Pulmonary artery endothelial cell (primary cell): Measurements from ENCODE around the gene SARS1. TPM values are rescaled to one million over a fixed set of nuclear protein-coding genes. Genes with fewer than 3 reads are reported as not detected.
"Not testable (repeated sequence)": the region's sequence is repeated elsewhere in the genome, so short reads cannot be mapped to it uniquely, and the experiment has no call there.

Experiments
- DNase-seq: peaks from one replicate; pipeline ENCODE4 v3.0.0-alpha.2; 2011; ENCODE audit warnings: low read depth, low spot score
- total RNA-seq: library from RNA; depleted of rRNA; stranded (reverse); fragments of >200 nt; gene quantifications from 2 replicates; pipeline ENCODE4 v1.2.3, GENCODE V29; 2014

SARS1 gene, protein sequence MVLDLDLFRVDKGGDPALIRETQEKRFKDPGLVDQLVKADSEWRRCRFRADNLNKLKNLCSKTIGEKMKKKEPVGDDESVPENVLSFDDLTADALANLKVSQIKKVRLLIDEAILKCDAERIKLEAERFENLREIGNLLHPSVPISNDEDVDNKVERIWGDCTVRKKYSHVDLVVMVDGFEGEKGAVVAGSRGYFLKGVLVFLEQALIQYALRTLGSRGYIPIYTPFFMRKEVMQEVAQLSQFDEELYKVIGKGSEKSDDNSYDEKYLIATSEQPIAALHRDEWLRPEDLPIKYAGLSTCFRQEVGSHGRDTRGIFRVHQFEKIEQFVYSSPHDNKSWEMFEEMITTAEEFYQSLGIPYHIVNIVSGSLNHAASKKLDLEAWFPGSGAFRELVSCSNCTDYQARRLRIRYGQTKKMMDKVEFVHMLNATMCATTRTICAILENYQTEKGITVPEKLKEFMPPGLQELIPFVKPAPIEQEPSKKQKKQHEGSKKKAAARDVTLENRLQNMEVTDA
- 232 and 251 TPM in 2 replicates for total RNA-seq

DNA sequence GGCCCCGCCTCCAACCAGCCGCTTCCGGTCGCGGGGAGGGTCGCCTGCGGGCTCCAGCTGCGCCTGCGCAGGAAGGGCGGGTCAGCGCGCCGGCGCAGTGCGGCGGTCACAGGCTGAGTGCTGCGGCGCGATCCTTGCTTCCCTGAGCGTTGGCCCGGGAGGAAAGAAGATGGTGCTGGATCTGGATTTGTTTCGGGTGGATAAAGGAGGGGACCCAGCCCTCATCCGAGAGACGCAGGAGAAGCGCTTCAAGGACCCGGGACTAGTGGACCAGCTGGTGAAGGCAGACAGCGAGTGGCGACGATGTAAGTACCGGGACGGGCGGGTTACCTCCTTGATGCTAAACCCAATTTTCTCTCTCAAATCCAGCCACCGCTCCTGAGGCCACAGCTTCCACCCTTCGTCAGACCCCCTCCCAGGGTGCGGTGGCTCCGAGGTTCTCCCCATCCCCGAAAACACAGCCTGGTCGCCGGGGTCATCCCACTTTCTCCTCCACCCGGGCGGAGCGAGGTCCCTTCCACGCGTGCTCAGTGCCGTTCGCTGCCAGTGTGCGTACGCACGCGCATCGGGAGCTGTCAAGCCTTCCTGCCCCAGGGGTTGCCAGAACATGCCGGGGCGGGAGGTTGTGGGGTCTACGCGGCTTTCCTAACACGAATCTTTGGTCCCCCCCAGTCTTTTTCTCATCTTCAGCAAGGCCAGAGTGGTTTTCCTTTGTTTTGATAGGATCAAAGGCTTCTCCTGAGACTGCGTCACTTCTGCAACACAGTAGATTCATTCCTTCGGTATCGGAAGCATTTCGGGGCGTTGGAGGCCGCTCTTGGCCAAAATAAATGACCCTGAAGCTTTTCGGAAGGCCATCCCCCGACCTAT is at the start of gene SARS1:
Gene SARS1, plus strand, starts transcription at position 95 of the 870 bp plus-strand sequence. Its CDS starts 75 bp downstream, at position 170.
- DNase-seq: no peak

DNA sequence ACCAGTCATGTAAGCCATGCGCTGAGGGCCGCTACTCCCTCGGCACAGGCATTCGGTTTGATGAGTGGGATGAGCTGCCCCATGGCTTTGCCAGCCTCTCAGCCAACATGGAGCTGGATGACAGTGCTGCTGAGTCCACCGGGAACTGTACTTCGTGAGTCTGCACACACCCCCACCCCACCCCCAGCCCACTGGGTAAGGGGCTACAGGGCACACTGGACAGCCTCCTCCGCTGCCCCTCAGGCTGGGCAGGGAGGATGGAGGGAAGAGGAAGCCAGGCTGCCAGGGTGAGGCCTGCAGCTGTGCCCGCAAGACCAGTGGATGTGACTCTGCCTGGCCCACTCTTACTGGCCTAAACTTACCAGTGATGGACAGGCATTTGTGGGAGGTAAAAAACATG is 49.2 kb upstream of the SARS1 start:
- DNase-seq: no peak

DNA sequence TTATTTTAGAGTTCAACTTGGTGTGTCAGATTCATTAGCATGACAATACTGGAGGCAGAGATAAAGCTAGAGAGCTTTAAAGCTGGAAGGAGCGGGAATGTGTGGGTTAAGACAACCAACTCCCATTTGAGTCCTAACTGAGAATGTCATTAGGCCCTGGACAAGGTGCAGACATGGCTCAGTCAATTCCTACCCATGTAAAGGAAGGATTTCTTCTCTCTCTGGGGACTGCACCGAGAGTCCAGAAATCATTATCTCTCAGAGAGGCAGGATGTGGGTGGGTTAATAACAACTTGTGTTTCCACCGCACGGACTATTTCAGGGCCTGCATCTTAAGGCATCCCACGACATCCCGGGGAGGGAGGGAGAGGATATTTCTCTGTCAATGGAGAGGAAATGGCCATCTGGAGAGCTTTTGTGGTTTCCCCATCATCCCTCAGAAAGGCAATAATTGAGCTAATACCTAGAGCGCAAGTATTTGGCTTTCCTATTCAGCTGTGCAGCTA is 46.7 kb upstream of the SARS1 start:
- no peak for DNase-seq

DNA sequence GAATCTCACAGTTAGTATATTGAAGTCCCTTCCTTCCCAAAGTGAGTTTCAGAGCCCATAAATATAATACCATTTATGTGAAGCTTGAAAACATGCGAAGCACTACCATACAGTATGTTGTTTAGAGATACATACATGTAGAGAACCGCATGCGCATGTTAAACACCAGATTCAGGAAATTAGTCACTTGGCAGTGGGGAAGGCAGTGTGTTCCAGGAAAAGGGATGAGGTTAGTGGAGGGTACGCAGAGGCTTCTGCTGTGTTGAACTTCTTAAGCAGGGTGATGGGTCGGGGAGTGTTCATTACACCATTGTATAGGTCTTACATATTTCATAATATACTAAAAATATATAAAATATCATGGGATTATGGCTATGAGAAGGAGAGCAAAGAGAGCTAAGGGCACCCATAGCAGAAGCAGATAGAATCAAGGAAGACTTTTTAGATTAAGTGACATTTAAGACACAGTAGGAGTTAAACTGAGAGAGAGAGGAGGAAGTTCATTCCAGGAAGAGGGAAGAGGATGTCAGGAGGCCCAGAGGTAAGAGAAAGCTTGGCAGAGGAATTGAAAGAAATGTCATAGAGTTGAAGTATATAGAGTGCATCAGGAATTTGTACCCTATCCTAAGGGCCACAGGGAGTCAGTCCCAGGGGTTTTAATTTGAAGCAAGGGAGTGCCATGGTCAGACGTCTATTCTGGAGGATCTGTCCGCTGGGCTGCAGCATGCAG is 43.5 kb upstream of the SARS1 start:
- peak; percentile 30 for DNase-seq

DNA sequence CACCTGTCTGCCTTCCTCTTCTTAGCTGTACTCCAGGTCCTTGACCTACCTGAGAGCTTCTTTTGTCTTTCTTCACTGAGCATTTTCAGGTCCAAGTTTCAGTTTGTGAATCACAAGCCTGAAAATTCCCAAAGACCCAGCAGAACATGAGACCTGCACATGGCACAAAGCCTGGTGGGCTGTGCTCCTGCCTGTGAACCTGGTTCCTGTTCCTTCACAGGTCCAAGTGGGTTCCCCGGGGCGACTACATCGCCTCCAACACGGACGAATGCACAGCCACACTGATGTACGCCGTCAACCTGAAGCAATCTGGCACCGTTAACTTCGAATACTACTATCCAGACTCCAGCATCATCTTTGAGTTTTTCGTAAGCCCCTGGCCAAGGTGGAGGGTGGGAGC is 42.1 kb upstream of the SARS1 start:
- no peak for DNase-seq

DNA sequence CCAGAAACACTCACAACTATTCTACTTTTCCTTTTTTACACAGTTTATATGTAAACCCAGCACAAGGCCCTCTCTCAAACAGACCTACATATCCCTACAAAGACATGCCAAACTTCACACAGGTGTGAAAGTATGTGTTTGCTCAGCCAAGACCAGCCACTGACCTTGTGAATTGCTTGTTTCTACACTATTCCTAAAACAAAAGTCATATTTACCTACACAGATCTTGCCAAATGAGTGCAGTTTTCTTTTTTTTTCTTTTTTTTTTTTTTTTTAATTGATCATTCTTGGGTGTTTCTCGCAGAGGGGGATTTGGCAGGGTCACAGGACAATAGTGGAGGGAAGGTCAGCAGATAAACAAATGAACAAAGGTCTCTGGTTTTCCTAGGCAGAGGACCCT is 37.4 kb upstream of the SARS1 start:
- not testable (repeated sequence) for DNase-seq

DNA sequence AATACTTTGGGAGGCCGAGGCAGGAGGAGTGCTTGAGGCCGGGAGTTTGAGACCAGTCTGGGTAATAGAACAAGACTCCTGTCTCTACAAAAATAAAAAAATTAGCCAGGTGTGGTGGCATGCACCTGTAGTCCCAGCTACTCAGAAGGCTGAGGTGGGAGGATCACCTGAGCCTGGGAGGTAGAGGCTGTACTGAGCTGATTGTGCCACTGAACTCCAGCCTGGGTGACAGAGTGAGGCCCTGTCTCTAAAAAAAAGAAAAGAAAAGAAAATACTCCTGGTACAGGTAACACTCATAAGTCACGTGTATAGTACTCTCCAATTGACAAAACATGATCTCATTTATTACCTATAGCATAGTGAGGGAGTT is 33.0 kb upstream of the SARS1 start:
- not testable (repeated sequence) for DNase-seq

DNA sequence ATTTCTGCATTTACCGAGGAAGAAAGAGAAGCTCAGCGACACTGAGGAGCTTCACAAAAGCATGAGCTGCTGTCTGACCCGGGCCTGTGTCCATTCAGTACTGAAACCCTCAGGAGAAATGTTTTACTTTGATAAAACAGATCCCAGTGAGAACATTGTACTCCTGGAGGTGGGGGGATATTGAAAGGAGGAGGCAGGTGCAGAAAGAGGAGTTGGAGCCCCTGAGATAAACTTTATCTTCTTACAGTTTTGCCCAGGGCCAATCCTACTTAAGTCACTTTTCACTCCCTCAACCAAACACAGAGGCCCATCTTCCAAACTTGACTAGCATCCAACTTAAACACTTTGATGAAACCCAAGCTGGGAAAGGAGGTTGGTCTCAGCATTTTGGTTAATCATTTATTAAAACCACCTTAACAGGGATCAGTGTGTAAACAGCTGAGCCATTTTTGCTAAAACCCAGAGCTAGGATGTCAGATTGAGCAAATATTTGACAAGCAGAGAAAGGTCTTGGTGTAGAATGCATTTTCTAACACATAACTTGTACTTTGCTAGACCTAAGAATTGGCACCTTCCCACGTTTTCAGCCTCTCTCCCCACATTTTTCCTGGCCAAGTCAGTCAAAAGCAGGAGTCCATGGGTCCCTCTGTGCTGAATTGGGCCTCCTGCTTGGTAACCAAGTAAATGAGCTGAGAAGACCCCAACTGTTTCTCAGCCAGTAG is 32.5 kb upstream of the SARS1 start:
- no peak for DNase-seq

DNA sequence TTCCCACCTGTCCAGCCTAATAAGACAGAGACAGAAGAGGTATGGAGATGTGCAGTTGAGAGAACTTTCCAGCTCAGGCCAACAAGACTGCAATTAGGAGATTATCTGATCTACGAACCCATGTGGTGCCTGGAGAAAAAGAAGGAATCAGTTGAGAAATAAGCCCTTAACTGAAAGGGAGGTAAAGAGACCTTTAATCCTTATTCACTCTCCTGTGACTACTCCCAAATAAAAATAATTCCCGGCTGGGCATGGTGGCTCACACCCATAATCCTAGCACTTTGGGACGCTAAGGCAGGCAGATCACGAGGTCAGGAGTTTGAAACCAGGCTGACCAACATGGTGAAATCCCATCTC is 31.9 kb upstream of the SARS1 start:
- no peak for DNase-seq

DNA sequence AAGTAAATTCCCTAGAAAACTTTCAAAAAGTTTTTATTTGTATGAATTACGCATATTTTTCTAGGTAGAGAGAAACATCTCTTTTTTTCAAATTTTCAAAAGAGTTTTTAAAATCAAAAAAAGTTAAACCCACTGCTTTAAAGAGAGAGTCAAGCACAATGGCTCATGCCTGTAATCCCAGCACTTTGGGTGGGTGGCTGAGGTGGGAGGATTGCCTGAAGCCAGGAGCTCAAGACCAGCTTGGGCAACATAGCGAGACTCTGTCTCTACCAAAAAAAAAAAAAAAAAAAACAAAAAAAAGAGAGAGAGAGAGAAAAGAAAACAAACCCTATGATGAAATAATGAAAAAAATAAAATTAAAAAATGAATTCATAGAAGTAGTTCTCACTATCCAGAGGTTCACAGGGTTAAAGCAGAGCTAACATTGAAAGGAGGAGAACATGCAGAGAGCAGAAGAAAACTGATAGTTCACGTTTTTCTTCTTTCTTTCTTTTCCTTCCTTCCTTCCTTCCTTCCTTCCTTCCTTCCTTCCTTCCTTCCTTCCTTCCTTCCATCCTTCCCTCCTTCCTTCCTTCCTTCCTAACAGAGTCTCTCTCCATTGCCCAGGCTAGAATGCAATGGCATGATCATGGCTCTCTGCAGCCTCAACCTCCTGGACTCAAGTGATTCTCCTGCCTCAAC is 30.5 kb upstream of the SARS1 start:
- no peak for DNase-seq

DNA sequence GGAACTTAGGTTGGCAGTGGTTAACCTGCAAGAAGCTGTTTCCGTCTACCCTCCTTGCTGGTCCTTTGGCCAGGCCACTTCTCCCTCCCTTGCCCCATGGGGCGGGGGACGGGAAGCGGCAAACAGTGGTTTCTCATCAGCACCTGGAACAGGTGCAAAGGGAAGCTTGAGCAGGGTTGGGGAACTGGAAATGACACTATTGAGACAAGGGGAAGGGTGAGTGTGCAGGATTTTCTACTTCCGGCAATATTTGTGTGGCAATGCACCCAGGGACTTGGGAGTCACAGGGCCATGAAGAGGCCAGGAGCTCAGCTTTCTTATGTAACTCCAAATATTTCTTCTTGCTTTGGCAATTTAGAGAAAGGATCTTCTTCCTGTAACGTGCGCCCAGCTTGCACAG is 29.0 kb upstream of the SARS1 start:
- no peak for DNase-seq

DNA sequence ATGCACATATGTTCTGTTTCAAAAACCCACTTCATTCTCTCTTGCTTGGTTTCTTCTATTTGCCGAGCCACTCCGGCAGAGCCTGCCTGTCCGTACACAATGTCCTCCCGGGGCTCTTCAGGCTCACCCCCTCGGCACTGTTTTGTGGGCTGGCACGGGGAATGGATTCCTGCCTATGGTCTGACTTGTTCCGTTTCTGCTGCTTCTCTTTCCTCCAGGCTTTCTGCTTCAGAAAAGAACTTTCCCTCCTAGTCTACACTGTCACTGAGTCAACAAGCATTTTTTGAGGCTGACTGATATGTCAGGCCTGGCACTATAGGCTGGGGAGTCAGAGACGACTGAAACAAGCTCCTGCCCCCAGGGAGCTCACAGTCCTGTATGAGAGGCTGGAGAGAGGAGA is 28.4 kb upstream of the SARS1 start:
- DNase-seq: no peak

DNA sequence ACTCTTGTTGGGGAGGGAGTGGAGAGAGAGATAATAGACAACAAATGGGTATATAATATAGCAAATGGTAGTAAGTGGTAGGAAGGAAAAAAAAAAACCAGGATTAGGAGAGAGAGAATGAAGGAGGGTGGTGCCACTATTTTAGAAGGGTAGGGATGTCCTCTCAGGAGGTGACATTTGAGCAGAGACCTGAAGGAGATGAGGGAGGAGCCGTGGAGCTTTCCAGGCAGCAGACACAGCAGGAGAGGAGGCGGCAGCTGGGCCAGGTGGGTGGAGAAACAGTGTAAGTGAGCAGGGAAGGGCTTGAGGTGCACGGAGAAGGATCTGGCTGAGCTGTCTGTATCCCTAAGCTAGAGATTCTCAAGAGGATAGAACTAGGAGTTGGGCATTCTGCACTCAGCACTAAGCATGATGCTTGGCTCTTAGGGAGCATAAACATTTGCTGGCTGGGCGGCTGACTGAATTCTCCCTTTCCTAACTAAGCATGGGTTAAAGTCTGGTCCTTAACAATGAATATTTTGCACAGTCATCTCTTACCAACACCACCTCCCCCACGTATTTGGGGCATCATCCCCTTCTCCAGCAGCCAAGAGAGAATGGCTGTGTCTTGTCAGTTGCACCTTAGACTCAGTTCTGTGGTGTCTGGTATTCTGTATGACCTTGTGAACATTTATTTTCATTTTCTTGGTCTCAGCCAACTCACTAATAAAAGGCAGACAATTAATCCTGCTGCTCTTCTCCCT is 27.6 kb upstream of the SARS1 start:
- no peak for DNase-seq

DNA sequence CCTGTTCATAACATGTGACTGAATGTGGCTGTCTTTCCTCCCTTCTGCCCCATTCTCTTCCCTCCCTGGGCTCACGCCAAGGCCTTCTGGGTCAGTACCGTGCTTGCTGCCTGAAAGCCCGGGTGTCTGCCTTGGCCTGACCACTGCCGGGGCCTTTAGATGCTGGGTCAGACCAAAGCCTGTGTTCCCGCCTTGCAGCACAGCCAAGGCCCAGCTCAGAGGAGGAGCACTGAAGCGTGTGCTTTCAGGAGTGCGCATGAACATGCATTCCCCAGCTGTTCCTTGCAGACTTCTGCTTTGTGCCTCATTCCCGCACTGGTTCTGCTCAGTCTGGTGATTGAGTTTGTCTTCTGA is 27.0 kb upstream of the SARS1 start:
- no peak for DNase-seq

DNA sequence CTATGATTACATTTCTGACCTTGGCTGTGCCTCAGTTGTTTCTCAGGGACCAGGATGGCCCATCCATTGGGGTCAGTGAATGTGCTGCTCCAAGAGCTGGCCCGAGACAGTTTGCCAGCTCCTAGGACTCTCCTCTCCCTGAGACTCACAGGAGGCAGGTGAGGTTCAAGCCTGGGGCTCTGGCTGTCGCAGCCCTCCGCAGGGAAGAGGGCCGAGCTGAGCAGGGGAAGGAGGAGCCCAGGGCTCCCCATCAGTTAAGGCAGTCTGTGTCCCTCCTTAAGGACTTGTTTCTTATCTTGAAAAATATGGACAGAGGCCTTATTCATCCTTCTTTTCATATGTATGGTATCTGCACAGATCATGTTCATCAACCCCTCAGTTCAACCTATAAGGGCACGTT is 26.6 kb upstream of the SARS1 start:
- DNase-seq: no peak

DNA sequence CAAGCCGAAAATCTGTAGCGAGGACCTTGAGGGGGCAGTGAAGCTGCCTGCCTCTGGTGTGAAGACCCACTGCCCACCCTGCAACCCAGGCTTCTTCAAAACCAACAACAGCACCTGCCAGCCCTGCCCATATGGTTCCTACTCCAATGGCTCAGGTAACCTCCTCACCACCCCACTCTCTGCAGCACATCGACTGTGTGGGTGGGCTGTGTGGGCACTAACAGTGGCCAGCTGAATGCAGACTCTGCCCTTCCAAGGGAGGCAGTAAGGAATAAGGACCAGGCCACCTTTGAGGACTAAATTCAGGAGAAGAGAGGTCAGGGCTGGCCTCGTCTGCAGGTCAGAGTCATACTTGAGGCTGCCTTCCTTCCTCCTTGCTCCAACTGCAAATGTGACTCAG is 25.5 kb upstream of the SARS1 start:
- no peak for DNase-seq

DNA sequence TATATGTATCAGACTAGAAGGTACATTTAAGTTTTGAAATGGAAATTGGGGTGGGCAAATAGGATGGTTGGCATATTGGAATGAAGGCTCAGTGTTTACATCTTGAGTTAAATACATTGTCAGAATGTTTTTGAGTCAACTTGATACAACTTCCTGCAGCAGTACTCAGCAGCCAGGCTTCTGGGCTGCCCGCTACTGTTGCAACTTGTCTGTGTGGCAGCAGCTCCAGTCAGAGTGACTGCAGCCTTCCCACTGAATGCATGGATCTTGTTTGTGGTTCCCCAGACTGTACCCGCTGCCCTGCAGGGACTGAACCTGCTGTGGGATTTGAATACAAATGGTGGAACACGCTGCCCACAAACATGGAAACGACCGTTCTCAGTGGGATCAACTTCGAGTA is 24.9 kb upstream of the SARS1 start:
- DNase-seq: no peak

DNA sequence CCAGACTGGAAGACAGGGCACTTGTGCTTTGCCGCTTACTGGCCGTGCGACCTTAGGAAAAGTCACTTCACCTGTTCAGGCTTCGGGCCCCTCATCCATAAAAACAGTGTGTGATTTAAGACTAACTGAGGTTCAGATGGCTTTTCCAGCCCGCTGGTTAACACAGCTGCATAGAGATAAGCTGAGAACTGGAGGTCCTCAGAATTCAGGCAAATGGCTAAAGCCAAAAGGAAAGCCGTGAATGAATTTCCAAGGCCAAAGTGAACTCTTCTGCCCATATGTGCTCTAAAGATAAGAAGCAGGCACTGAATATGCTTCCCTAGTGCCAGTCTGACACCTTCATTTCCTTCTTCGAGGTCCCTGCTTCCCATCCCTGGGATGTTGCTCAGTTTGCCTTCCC is 23.5 kb upstream of the SARS1 start:
- DNase-seq: no peak

DNA sequence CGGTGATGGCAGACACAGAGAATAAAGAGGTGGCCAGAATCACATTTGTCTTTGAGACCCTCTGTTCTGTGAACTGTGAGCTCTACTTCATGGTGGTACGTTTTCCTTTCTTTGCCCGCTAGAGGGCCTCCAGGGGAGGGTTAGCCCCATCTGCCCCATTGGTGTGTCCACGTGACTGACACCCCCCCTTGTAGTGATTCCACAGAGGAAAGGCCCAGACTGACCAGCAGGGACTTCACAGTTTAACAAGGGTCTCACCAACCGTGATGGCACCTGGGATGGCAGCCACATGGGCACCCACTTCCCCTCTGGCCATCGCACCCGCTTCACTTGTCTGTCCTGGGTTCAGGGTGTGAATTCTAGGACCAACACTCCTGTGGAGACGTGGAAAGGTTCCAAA is 22.3 kb upstream of the SARS1 start:
- no peak for DNase-seq

DNA sequence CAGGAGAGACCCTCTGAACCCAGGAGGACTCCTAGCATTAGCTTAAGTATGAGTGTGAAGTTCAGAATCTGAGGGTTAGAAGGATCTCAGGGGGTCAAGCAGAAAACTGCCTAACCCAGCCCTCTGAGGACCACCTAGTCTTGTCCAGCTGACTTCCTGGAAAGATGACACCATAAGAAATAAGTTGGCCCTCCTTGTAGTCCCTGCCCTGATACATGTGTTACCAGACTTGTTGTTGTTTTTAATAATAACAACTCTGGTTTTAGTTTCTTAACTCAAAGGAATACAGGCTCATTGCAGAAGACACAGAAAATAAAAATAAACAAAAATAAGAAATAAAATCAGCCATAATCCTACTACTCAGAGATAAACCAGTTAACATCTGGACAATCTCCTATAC is 21.8 kb upstream of the SARS1 start:
- no peak for DNase-seq
